GM18861 (cell line): ENCODE data around the gene FBXL17.
"Not testable (repeated sequence)": the region's sequence is repeated elsewhere in the genome, so short reads cannot be mapped to it uniquely, and the experiment has no call there.

Experiments
- ATAC-seq: cut with Tn5 transposase; IDR thresholded peaks from one replicate; pipeline ENCODE4 v1.9.1; 2021; ENCODE audit not compliant: unreplicated experiment

The FBXL17 gene

GRCh38 chr5:108168915-108169314, 213.0 kb downstream of the FBXL17 start:
- ATAC-seq = no peak

- no peak for ATAC-seq
Observed at GRCh38 chr5:108167174-108167573, 214.7 kb downstream of the FBXL17 start.

- ATAC-seq = no peak
Observed at GRCh38 chr5:108164574-108164973, 217.3 kb downstream of the FBXL17 start.

- not testable (repeated sequence) for ATAC-seq
Observed at GRCh38 chr5:108152854-108153253, 229.0 kb downstream of the FBXL17 start.

- no peak for ATAC-seq
Observed at GRCh38 chr5:108149369-108149768, 232.5 kb downstream of the FBXL17 start.

- peak; percentile 72 for ATAC-seq
Observed at GRCh38 chr5:108148715-108149139, 233.2 kb downstream of the FBXL17 start.

- ATAC-seq = no peak
Observed at GRCh38 chr5:108146222-108146621, 235.7 kb downstream of the FBXL17 start.

- ATAC-seq = no peak
Observed at GRCh38 chr5:108145351-108145750, 236.5 kb downstream of the FBXL17 start.

GRCh38 chr5:108144332-108144731, 237.6 kb downstream of the FBXL17 start:
- ATAC-seq = no peak

GRCh38 chr5:108143581-108143980, 238.3 kb downstream of the FBXL17 start:
- no peak for ATAC-seq

GRCh38 chr5:108141676-108142075, 240.2 kb downstream of the FBXL17 start:
- ATAC-seq = no peak

- ATAC-seq = no peak
Observed at GRCh38 chr5:108136493-108136892, 245.4 kb downstream of the FBXL17 start.

- no peak for ATAC-seq
Observed at GRCh38 chr5:108129129-108129528, 252.8 kb downstream of the FBXL17 start.

- ATAC-seq = no peak
Observed at GRCh38 chr5:108125771-108126511, 256.0 kb downstream of the FBXL17 start.

GRCh38 chr5:108124596-108124995, 257.3 kb downstream of the FBXL17 start:
- no peak for ATAC-seq

GRCh38 chr5:108122702-108123101, 259.2 kb downstream of the FBXL17 start:
- no peak for ATAC-seq

- ATAC-seq = no peak
Observed at GRCh38 chr5:108118813-108119514, 262.9 kb downstream of the FBXL17 start.

- no peak for ATAC-seq
Observed at GRCh38 chr5:108115673-108116072, 266.2 kb downstream of the FBXL17 start.

- no peak for ATAC-seq
Observed at GRCh38 chr5:108113950-108114349, 267.9 kb downstream of the FBXL17 start.

GRCh38 chr5:108111736-108112135, 270.2 kb downstream of the FBXL17 start:
- ATAC-seq = no peak

GRCh38 chr5:108109059-108109458, 272.8 kb downstream of the FBXL17 start:
- ATAC-seq = no peak

GRCh38 chr5:108104448-108104847, 277.4 kb downstream of the FBXL17 start:
- ATAC-seq = no peak
